ENCODE data around the gene IGF1. TPM values are rescaled to one million over a fixed set of nuclear protein-coding genes. Genes with fewer than 3 reads are reported as not detected.

Gene IGF1
- total RNA-seq, 1 donor from 2014 or later, result 0.34 TPM

DNA sequence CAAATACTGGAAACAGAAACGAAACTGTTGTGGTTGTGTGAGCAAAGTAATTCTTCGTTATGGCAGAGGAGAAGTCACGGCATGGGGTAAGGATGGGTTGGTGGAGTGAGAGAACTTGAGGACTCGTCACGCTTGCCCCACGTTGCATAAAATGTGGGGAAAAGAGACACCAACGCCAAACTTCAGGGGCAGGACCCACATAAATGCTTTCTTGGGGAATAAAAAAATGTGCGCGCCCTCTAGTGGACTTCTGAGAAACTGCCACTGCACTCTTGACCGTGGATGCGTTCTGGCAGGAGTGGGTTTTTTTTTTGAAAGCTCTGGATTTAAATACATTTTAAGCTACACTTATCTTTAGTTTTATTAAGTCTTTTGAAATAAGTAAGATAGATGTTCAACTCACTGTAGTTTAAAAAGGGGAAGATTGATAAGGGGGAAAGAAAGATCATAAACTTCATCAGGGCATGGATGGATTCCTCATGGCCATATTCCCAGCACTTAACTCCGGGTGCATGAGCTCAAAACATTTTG is 4.1 kb upstream of the IGF1 start:
- peaks cover 2% of the 10 kb centered on the region for H3K36me3 Mint-ChIP-seq (ENCODE audit: low read depth)
- no peaks in the 10 kb centered on the region for H3K27me3 Mint-ChIP-seq (ENCODE audit: insufficient read depth)
- H3K4me1 Mint-ChIP-seq (ENCODE audit: low read depth), result peaks cover 33% of the 10 kb centered on the region
- no peaks in the 10 kb centered on the region for H3K9me3 Mint-ChIP-seq
- intact Hi-C loops (cut with micrococcal nuclease), result loop anchor here (1.0 to 5.0 kb wide), 15 partner anchors 10 to 692 kb away; partner anchors contain the start of genes DRAM1, NUP37, PARPBP and PMCH
- peak overlapping the region; percentile 73 for H3K4me3 Mint-ChIP-seq
- peak; percentile 42 for DNase-seq (ENCODE audit: low spot score)
- H3K27ac Mint-ChIP-seq, result peak overlapping the region; percentile 92

DNA sequence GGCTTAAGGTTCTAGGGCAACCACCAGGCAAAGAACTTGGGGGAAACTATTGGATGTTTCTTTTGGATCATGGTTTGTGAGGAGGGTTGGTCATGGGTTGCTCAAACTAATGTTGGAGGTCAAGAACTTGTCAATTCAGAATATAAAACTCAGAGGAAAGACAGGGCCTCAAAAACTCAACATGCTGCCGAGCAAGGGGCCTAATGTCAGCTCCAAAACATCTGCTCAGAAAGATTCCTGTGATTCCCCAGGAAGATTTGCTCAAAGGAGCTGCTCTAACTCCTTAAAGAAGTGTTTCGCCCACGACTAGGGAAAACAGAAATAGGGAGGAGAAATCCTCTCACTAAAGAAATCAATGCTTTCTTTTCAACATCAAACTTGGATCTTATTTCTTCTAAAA is 3.7 kb upstream of the IGF1 start:
- Mint-ChIP-seq H3K4me1 (ENCODE audit: low read depth) (peaks cover 33% of the 10 kb centered on the region), H3K27ac (peak overlapping the region; percentile 92), H3K9me3 (no peaks in the 10 kb centered on the region), H3K27me3 (ENCODE audit: insufficient read depth) (no peaks in the 10 kb centered on the region), H3K36me3 (ENCODE audit: low read depth) (peaks cover 2% of the 10 kb centered on the region), H3K4me3 (peak overlapping the region; percentile 73)
- intact Hi-C loops (cut with micrococcal nuclease), result loop anchor here (1.0 to 5.0 kb wide), 15 partner anchors 10 to 692 kb away; partner anchors contain the start of genes DRAM1, NUP37, PARPBP and PMCH
- DNase-seq (ENCODE audit: low spot score), result no peak

DNA sequence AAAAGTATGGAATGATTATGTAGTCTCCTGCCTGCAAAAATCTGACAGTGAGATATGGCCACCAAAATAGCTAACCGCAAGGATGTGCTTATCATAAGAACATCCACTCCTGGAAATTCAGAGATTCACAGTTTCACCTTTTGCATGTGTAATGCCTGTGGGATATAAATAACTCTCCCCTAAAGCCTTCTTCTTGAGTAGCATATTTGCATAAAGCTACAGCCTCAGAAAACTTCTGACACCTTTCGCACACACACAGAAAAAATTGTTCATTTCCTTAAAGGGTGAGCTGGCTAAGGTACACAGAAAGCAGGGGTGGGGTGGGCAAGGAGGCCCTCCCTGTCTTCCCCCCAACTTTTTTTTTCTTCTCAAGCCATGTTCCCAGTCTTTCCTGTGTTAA is 3.1 kb upstream of the IGF1 start:
- DNase-seq (ENCODE audit: low spot score), result no peak
- intact Hi-C loops (cut with micrococcal nuclease), result loop anchor here (2.0 to 5.0 kb wide), 4 partner anchors 244 to 1013 kb away; partner anchors contain the start of gene DRAM1
- peaks cover 2% of the 10 kb centered on the region for H3K36me3 Mint-ChIP-seq (ENCODE audit: low read depth)
- H3K4me3 Mint-ChIP-seq, result peak overlapping the region; percentile 73
- H3K4me1 Mint-ChIP-seq (ENCODE audit: low read depth), result peaks cover 33% of the 10 kb centered on the region
- H3K9me3 Mint-ChIP-seq, result no peaks in the 10 kb centered on the region
- H3K27ac Mint-ChIP-seq, result peak overlapping the region; percentile 92
- H3K27me3 Mint-ChIP-seq (ENCODE audit: insufficient read depth), result no peaks in the 10 kb centered on the region

DNA sequence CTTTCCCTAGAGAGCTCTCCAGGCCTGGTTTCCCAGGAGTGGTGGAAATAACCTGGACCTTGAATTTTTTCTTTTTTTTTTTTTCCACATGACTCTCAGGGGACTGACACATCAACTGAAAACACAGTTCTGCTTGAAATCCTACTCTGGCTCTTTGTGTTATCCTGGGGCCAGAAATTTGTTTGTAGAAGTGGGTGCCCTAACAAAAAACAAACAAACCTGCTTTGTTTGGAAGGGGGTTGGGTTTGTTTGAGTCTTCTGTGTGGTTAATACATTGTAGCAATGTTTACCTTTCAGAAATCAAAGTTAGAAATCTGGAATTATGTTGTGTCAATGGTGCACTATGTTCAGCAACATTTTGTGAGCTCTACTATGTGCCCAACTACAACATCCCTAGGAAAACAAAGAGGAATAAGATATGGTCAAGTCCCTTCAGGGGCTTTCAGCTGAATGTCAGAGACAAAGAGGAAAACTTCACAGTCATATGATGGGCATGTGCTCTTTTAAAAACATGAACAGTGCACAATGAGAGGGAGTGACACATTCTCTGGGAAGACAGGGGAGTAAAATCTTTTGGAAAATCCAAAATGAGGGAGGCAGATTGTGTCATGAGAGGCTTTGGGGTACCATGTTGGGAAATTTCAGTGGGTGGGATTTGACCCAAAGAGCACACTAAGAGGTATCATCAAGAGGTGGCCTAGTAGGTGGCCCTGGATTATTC is 1.5 kb upstream of the IGF1 start:
- H3K27me3 Mint-ChIP-seq (ENCODE audit: insufficient read depth), result no peaks in the 10 kb centered on the region
- no peak overlapping the region for H3K27ac Mint-ChIP-seq
- H3K9me3 Mint-ChIP-seq, result no peaks in the 10 kb centered on the region
- no peak overlapping the region for H3K4me3 Mint-ChIP-seq
- H3K4me1 Mint-ChIP-seq (ENCODE audit: low read depth), result peaks cover 36% of the 10 kb centered on the region
- intact Hi-C loops (cut with micrococcal nuclease), result loop anchor here (2.0 to 5.0 kb wide), 4 partner anchors 245 to 1015 kb away; partner anchors contain the start of gene DRAM1
- DNase-seq (ENCODE audit: low spot score), result no peak
- H3K36me3 Mint-ChIP-seq (ENCODE audit: low read depth), result peaks cover 2% of the 10 kb centered on the region

DNA sequence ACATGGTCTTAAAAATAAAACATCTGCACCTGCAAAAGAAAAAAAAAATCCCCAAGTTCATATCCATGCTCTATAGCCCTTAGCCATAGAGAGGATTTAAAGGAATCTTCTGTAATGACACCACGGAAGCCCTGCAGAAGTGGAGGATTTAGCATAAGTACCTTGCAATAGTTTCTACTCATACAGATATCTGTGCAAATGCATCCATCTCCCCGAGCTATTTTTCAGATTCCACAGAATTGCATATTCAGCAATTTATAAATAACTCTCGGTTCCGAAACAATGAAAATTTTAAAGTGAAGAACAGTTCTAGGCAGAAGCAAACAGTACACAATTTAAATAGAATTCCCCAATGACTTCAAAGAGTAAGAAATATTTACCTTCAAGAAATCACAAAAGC is 424 bp downstream of the IGF1 start:
- Mint-ChIP-seq H3K4me1 (ENCODE audit: low read depth) (peaks cover 47% of the 10 kb centered on the region), H3K27me3 (ENCODE audit: insufficient read depth) (no peaks in the 10 kb centered on the region), H3K4me3 (no peak overlapping the region), H3K36me3 (ENCODE audit: low read depth) (peaks cover 2% of the 10 kb centered on the region), H3K9me3 (no peaks in the 10 kb centered on the region), H3K27ac (no peak overlapping the region)
- no peak for DNase-seq (ENCODE audit: low spot score)
- intact Hi-C loops (cut with micrococcal nuclease), result loop anchor here (2.0 to 5.0 kb wide), 5 partner anchors 57 to 688 kb away; partner anchors contain the start of gene DRAM1

DNA sequence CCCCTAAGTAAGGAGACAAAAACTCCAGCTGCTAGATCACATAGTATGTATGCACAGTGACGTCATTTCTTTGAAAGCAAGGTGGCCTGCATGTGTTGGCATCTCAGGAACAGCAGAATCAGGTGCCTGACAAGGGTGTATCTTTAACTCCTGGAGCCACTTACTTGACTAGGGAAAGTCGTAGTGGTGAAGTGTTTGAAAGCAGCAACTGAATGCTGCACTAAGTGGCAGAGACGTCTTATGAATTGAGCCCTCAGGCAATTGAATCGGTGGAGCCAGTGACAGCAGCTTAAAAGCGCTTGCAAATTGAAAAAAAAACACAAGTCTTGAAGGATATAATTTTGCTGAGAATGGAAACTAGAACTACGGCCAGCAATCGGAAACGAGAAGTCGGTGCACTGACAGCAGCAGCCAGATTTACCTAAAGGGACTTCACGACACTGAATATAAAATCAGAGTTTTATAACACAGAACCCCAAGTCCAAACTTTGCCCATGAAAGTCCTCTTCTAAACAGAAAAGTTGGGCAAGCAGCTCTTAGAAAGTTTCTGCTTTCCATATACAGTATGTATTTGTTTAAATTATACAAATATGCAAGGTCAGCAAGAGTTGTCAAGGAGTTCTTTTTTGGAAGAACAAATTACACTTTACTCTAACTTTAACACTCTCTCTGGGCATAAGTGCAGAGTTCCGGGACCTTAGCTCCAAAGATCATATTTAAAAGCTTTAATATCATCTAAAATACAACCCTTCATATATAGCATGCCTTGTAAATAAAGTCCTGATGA is 1.1 kb downstream of the IGF1 start:
- Mint-ChIP-seq H3K27ac (no peak overlapping the region), H3K4me3 (no peak overlapping the region), H3K9me3 (no peaks in the 10 kb centered on the region), H3K36me3 (ENCODE audit: low read depth) (peaks cover 2% of the 10 kb centered on the region), H3K4me1 (ENCODE audit: low read depth) (peaks cover 47% of the 10 kb centered on the region), H3K27me3 (ENCODE audit: insufficient read depth) (no peaks in the 10 kb centered on the region)
- intact Hi-C loops (cut with micrococcal nuclease), result loop anchor here (2.0 kb wide), 2 partner anchors 56 to 280 kb away; no protein-coding TSS in a partner anchor
- DNase-seq (ENCODE audit: low spot score), result no peak

DNA sequence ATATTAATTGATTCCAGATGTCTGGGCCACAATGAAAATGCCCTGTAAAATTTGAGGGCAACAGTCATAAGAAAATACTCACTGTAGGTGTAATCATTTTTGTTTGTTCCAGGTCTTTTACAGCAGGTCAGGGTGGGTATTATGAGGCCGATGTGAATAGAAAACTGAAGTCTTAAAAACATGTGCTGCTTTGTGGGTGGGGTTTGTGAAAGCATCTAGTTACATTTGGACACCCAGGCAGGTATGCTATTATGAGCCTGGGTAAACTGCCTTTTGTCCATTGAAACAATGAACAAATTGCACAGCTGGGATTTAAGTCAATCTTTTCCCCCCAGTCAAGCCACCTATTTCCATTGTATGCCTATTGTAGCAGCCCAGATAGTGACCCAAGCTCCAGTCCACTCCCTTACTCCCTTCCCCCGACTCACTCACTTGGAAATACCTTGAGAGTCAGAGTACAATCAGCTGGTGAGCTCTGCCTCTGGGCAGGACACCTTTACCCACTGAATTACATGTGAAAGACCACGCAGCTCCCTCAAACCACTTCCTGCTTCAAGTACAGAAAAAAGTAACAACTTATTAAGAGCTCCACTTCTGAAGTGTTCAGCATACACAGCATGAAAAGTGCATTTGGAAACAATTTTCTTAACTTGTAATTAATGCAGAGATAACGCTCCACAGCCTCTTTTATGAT is 1.8 kb downstream of the IGF1 start:
- H3K27ac Mint-ChIP-seq, result no peak overlapping the region

DNA sequence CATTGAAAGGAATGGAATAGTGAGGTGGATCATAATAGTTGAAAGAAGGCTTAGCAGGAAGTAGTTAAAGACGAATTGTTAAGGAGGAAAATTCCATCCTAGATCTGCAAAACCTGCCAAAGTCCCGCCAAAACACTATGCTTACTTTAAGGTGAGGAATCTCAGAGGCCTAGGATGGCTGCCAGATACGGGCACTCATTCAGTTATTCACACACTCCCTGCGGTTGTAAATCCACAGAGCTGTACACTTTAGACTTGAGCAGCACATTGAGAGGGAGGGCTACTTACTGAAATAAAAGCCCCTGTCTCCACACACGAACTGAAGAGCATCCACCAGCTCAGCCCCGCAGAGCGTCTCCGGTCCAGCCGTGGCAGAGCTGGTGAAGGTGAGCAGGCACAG is 5.0 kb downstream of the IGF1 start:
- H3K4me3 Mint-ChIP-seq, result no peak overlapping the region
- no peaks in the 10 kb centered on the region for H3K9me3 Mint-ChIP-seq
- no peak for DNase-seq (ENCODE audit: low spot score)
- no peaks in the 10 kb centered on the region for H3K36me3 Mint-ChIP-seq (ENCODE audit: low read depth)
- peaks cover 3% of the 10 kb centered on the region for H3K27me3 Mint-ChIP-seq (ENCODE audit: insufficient read depth)
- intact Hi-C loops (cut with micrococcal nuclease), result no loop called here
- H3K27ac Mint-ChIP-seq, result no peak overlapping the region
- H3K4me1 Mint-ChIP-seq (ENCODE audit: low read depth), result peaks cover 40% of the 10 kb centered on the region

More for the DNA sequence above, 1.8 kb downstream of the IGF1 start:
- no peak overlapping the region for H3K4me3 Mint-ChIP-seq
- intact Hi-C loops (cut with micrococcal nuclease), result loop anchor here (2.0 kb wide), 2 partner anchors 56 to 280 kb away; no protein-coding TSS in a partner anchor
- H3K27me3 Mint-ChIP-seq (ENCODE audit: insufficient read depth), result no peaks in the 10 kb centered on the region
- DNase-seq (ENCODE audit: low spot score), result peak; percentile 57
- H3K9me3 Mint-ChIP-seq, result no peaks in the 10 kb centered on the region
- H3K4me1 Mint-ChIP-seq (ENCODE audit: low read depth), result peaks cover 47% of the 10 kb centered on the region
- H3K36me3 Mint-ChIP-seq (ENCODE audit: low read depth), result peaks cover 2% of the 10 kb centered on the region

DNA sequence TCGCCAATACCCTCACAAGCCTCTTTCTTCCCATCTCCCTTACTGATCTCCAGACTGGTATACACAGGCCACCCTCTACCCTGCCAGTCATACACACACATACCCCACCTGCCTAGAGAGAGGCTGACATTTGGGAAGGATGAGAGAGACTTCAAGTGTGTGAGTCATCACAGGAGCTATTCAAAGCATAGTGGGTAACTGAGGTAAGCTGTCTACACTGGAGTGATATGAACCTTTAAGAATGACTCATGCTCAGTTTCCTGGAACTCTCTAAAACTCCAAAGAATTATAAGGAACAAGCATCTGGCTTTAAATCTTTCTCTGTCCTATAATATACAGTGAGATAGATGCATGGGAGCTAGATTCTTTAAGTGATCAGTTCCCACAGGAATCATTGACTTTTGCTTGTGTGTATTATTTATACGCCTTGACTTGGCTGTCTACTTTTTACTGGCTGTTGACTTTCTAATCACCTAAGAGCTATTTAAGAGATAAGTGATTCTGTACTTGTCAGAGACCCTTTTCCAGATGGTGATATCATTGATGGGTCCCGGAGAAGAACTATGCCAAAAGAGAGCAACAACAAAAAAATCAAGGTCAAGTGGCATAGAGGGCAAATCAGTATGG is 5.8 kb downstream of the IGF1 start:
- Mint-ChIP-seq H3K27ac (peak overlapping the region; percentile 42), H3K4me1 (ENCODE audit: low read depth) (peaks cover 40% of the 10 kb centered on the region), H3K36me3 (ENCODE audit: low read depth) (no peaks in the 10 kb centered on the region), H3K27me3 (ENCODE audit: insufficient read depth) (peaks cover 3% of the 10 kb centered on the region), H3K9me3 (no peaks in the 10 kb centered on the region), H3K4me3 (no peak overlapping the region)
- DNase-seq (ENCODE audit: low spot score), result no peak
- intact Hi-C loops (cut with micrococcal nuclease), result loop anchor here (1.0 kb wide), 1 partner anchor 10 kb away; no protein-coding TSS in a partner anchor

DNA sequence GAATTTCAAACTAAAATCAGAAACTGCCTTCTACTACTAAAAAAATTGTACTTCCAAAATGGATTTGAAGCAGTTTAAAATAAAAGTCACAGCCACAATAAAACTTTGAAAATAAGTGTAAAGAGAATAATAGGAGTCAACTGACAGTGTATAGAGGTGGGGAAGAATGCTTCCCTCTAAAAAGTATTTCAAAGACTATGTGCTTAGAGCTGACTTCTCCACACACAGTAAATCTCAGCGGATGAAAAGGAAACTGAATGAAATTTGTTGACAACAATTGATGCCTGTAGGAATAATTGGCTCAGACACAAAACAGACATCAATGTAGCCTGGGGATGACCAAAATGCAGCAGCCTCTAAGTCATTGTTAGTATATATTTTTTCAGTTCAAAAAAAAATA is 7.9 kb downstream of the IGF1 start:
- no peaks in the 10 kb centered on the region for H3K36me3 Mint-ChIP-seq (ENCODE audit: low read depth)
- no peak overlapping the region for H3K27ac Mint-ChIP-seq
- no peaks in the 10 kb centered on the region for H3K9me3 Mint-ChIP-seq
- no peak overlapping the region for H3K4me3 Mint-ChIP-seq
- intact Hi-C loops (cut with micrococcal nuclease), result no loop called here
- H3K27me3 Mint-ChIP-seq (ENCODE audit: insufficient read depth), result peaks cover 6% of the 10 kb centered on the region
- H3K4me1 Mint-ChIP-seq (ENCODE audit: low read depth), result peaks cover 40% of the 10 kb centered on the region
- DNase-seq (ENCODE audit: low spot score), result no peak

DNA sequence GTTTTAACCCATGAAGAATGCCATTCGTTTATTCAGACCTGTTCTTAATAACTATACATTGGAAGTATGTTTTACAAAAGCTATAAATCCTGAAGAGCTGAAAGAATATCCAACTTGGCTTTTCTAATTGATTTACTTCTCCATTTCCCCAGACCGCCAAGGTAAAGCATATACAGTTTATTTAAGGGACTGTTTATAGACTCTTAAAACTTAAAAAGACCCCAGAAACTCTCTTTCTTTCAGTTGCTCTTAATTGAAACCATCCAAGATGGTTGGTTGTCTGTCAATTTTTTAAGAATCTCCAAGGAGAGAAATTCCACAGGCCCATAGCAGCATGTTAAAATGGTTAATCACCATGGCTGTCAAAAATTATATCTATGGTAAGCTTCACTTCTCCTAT is 8.8 kb downstream of the IGF1 start:
- H3K27me3 Mint-ChIP-seq (ENCODE audit: insufficient read depth), result peaks cover 6% of the 10 kb centered on the region
- no peak overlapping the region for H3K27ac Mint-ChIP-seq
- intact Hi-C loops (cut with micrococcal nuclease), result no loop called here
- no peak overlapping the region for H3K4me3 Mint-ChIP-seq
- H3K4me1 Mint-ChIP-seq (ENCODE audit: low read depth), result peaks cover 34% of the 10 kb centered on the region
- DNase-seq (ENCODE audit: low spot score), result no peak
- H3K36me3 Mint-ChIP-seq (ENCODE audit: low read depth), result no peaks in the 10 kb centered on the region
- no peaks in the 10 kb centered on the region for H3K9me3 Mint-ChIP-seq

DNA sequence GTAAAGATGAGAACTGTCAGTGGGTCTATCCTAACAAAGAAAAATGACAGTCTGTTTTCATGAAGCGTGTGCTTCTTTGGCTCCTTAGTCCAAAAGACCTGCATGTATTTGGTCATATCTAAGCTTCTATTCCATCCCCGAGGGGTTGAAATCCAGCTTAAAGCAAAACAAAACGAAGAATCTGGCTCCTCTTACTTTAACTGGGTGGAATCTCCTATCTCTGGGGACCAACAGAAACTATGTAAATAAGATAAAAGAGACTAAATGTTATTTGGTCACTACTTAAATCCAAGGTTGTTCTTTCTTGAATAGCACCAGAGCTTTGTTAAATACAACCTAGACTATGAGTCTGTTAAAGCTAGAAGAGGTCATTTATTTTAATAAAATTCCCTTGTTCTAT is 9.4 kb downstream of the IGF1 start:
- H3K9me3 Mint-ChIP-seq, result no peaks in the 10 kb centered on the region
- intact Hi-C loops (cut with micrococcal nuclease), result no loop called here
- DNase-seq (ENCODE audit: low spot score), result no peak

More for the DNA sequence above, 9.4 kb downstream of the IGF1 start:
- Mint-ChIP-seq H3K4me3 (no peak overlapping the region), H3K27ac (no peak overlapping the region), H3K4me1 (ENCODE audit: low read depth) (peaks cover 28% of the 10 kb centered on the region), H3K36me3 (ENCODE audit: low read depth) (no peaks in the 10 kb centered on the region), H3K27me3 (ENCODE audit: insufficient read depth) (peaks cover 6% of the 10 kb centered on the region)
